ENCODE data around the gene ELMO3. TPM values are rescaled to one million over a fixed set of nuclear protein-coding genes. Genes with fewer than 3 reads are reported as not detected.

ELMO3 gene
- total RNA-seq, 1 experiment from 2014 or later: 0.90 TPM

- DNase-seq (ENCODE audit: low read depth, low spot score): no peak
- in situ Hi-C loops (cut with HindIII; ENCODE audit: low pct_unique_long_range_greater_than_20kb, low sequenced_read_pairs): no loop called here
Observed at GRCh38 chr16:67206129-67206837, 7.4 kb downstream of the ELMO3 start.

GRCh38 chr16:67206838-67207248, 7.9 kb downstream of the ELMO3 start:
- in situ Hi-C loops (cut with HindIII; ENCODE audit: low pct_unique_long_range_greater_than_20kb, low sequenced_read_pairs): no loop called here
- no peak for DNase-seq (ENCODE audit: low read depth, low spot score)

GRCh38 chr16:67207249-67208091, 8.5 kb downstream of the ELMO3 start:
- in situ Hi-C loops (cut with HindIII; ENCODE audit: low pct_unique_long_range_greater_than_20kb, low sequenced_read_pairs): no loop called here
- no peak for DNase-seq (ENCODE audit: low read depth, low spot score)

- in situ Hi-C loops (cut with HindIII; ENCODE audit: low pct_unique_long_range_greater_than_20kb, low sequenced_read_pairs): no loop called here
- no peak for DNase-seq (ENCODE audit: low read depth, low spot score)
Observed at GRCh38 chr16:67208154-67208896, 9.4 kb downstream of the ELMO3 start.

- DNase-seq (ENCODE audit: low read depth, low spot score): no peak
- in situ Hi-C loops (cut with HindIII; ENCODE audit: low pct_unique_long_range_greater_than_20kb, low sequenced_read_pairs): no loop called here
Observed at GRCh38 chr16:67209565-67209964, 10.6 kb downstream of the ELMO3 start.

- DNase-seq (ENCODE audit: low read depth, low spot score): no peak
- in situ Hi-C loops (cut with HindIII; ENCODE audit: low pct_unique_long_range_greater_than_20kb, low sequenced_read_pairs): no loop called here
Observed at GRCh38 chr16:67210069-67210937, 11.4 kb downstream of the ELMO3 start.

- in situ Hi-C loops (cut with HindIII; ENCODE audit: low pct_unique_long_range_greater_than_20kb, low sequenced_read_pairs): no loop called here
- DNase-seq (ENCODE audit: low read depth, low spot score): no peak
Observed at GRCh38 chr16:67211674-67212073, 12.7 kb downstream of the ELMO3 start.

- DNase-seq (ENCODE audit: low read depth, low spot score): no peak
- in situ Hi-C loops (cut with HindIII; ENCODE audit: low pct_unique_long_range_greater_than_20kb, low sequenced_read_pairs): no loop called here
Observed at GRCh38 chr16:67212766-67213165, 13.8 kb downstream of the ELMO3 start.

GRCh38 chr16:67213197-67214019, 14.5 kb downstream of the ELMO3 start:
- in situ Hi-C loops (cut with HindIII; ENCODE audit: low pct_unique_long_range_greater_than_20kb, low sequenced_read_pairs): no loop called here
- no peak for DNase-seq (ENCODE audit: low read depth, low spot score)

GRCh38 chr16:67215706-67216105, 16.8 kb downstream of the ELMO3 start:
- in situ Hi-C loops (cut with HindIII; ENCODE audit: low pct_unique_long_range_greater_than_20kb, low sequenced_read_pairs): no loop called here
- peak; percentile 12 for DNase-seq (ENCODE audit: low read depth, low spot score)

GRCh38 chr16:67216612-67217490, 17.9 kb downstream of the ELMO3 start:
- in situ Hi-C loops (cut with HindIII; ENCODE audit: low pct_unique_long_range_greater_than_20kb, low sequenced_read_pairs): no loop called here
- no peak for DNase-seq (ENCODE audit: low read depth, low spot score)

GRCh38 chr16:67223992-67224391, 25.1 kb downstream of the ELMO3 start:
- no peak for DNase-seq (ENCODE audit: low read depth, low spot score)
- in situ Hi-C loops (cut with HindIII; ENCODE audit: low pct_unique_long_range_greater_than_20kb, low sequenced_read_pairs): no loop called here

GRCh38 chr16:67226295-67226803, 27.4 kb downstream of the ELMO3 start:
- DNase-seq (ENCODE audit: low read depth, low spot score): no peak
- in situ Hi-C loops (cut with HindIII; ENCODE audit: low pct_unique_long_range_greater_than_20kb, low sequenced_read_pairs): no loop called here

- in situ Hi-C loops (cut with HindIII; ENCODE audit: low pct_unique_long_range_greater_than_20kb, low sequenced_read_pairs): no loop called here
Observed at GRCh38 chr16:67226804-67227566, 28.1 kb downstream of the ELMO3 start, which contains the start of gene TMEM208. Gene TMEM208, plus strand, starts transcription at chr16:67227130. Its CDS starts 89 bp downstream, at chr16:67227219.

GRCh38 chr16:67227567-67227921, 28.6 kb downstream of the ELMO3 start:
- in situ Hi-C loops (cut with HindIII; ENCODE audit: low pct_unique_long_range_greater_than_20kb, low sequenced_read_pairs): no loop called here
- no peak for DNase-seq (ENCODE audit: low read depth, low spot score)

More at GRCh38 chr16:67226804-67227566, 28.1 kb downstream of the ELMO3 start, which contains the start of gene TMEM208:
- DNase-seq (ENCODE audit: low read depth, low spot score): peak; percentile 98

Data from SK-MEL-5 (cell line).